Neural crest cell (in vitro differentiated cells): ENCODE results near the gene ZDHHC24. TPM values are rescaled to one million over a fixed set of nuclear protein-coding genes. Genes with fewer than 3 reads are reported as not detected.
A peak's percentile ranks its signal among the peaks of the same experiment; 100 is the strongest.

Experiments
- DNase-seq: peaks from one replicate; pipeline ENCODE4 v3.0.0; 2021; ENCODE audit warnings: low read depth, mixed read lengths, low spot score
- H3K27ac Mint-ChIP-seq: one replicate; pipeline ENCODE4 v1.8.0; 2021; ENCODE audit warnings: mild to moderate bottlenecking, mixed read lengths; ENCODE audit not compliant: unreplicated experiment
- H3K27me3 Mint-ChIP-seq: 2 replicates; pipeline ENCODE4 v1.8.0; 2021; ENCODE audit warnings: low read depth, mild to moderate bottlenecking, mixed read lengths
- H3K36me3 Mint-ChIP-seq: 2 replicates; pipeline ENCODE4 v1.8.0; 2021; ENCODE audit warnings: low read depth, mild to moderate bottlenecking, mixed read lengths
- H3K4me1 Mint-ChIP-seq: 2 replicates; pipeline ENCODE4 v1.8.0; 2021; ENCODE audit warnings: mixed read lengths
- H3K4me3 Mint-ChIP-seq: one replicate; pipeline ENCODE4 v1.8.0; 2021; ENCODE audit warnings: mild to moderate bottlenecking, mixed read lengths
- H3K9me3 Mint-ChIP-seq: 2 replicates; pipeline ENCODE4 v1.8.0; 2021; ENCODE audit warnings: mixed read lengths
- total RNA-seq: library from RNA; stranded (reverse); gene quantifications from 2 replicates; pipeline ENCODE4 v1.2.1, GENCODE V29; 2021
- TF ChIP-seq, protein P1 (sequence below): fragments of 200-600 bp; sonication (generic); conservative IDR thresholded peaks from 2 replicates; pipeline ENCODE4 v1.5.0; 2021; ENCODE audit warnings: antibody characterized with exemption, mild to moderate bottlenecking

ZDHHC24 gene
- total RNA-seq, 1 donor from 2014 or later, result 7.7 TPM

DNA sequence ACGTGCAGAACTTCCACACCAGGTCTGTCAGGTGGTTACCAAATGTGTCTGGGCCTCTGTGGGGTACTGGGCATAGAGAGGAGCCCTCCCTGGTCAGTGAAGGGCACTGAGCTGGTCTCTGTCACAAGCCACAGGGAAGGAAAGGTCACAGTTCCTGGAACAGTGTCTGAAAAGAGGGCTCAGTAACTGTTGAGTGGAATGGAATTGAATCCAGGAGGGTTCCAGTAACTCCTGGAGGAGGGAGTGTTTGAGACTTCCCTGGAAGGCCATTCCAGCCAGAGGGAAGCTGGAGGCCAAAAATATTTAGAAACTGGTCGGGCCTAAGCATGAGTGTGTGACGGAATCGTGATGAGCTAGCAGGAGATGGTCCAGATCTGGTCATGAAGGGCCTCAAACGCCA lies 8.8 kb upstream of the ZDHHC24 start:
- H3K4me3 Mint-ChIP-seq, result no peak overlapping the region

DNA sequence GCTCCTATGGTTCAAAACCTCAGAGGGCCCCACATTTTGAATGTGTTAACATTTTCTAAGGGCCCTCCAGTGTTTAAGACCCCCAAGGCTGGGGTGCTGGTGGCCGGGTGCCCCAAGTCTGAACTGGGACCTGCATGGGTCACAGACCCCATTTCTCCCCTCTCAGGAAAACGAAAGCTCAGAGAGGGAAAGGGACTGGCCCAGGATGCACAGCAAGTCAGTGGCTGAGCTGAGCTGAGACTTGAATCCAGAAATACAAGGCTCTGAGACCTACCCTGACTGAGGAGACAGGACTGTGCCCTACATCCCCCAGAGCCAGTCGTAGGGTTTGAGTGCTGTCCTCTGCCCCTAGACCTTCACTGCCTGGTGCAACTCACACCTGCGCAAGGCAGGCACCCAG lies 5.0 kb upstream of the ZDHHC24 start:
- Mint-ChIP-seq H3K36me3 (no peaks in the 10 kb centered on the region), H3K27me3 (peaks cover 20% of the 10 kb centered on the region), H3K4me3 (no peak overlapping the region), H3K9me3 (no peaks in the 10 kb centered on the region), H3K27ac (no peak overlapping the region), H3K4me1 (peaks cover 10% of the 10 kb centered on the region)
- DNase-seq, result no peak
- TF ChIP-seq, protein P1, sequence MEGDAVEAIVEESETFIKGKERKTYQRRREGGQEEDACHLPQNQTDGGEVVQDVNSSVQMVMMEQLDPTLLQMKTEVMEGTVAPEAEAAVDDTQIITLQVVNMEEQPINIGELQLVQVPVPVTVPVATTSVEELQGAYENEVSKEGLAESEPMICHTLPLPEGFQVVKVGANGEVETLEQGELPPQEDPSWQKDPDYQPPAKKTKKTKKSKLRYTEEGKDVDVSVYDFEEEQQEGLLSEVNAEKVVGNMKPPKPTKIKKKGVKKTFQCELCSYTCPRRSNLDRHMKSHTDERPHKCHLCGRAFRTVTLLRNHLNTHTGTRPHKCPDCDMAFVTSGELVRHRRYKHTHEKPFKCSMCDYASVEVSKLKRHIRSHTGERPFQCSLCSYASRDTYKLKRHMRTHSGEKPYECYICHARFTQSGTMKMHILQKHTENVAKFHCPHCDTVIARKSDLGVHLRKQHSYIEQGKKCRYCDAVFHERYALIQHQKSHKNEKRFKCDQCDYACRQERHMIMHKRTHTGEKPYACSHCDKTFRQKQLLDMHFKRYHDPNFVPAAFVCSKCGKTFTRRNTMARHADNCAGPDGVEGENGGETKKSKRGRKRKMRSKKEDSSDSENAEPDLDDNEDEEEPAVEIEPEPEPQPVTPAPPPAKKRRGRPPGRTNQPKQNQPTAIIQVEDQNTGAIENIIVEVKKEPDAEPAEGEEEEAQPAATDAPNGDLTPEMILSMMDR, result no peak

More for the DNA sequence above, 8.8 kb upstream of the ZDHHC24 start:
- no peak overlapping the region for H3K27ac Mint-ChIP-seq
- H3K36me3 Mint-ChIP-seq, result no peaks in the 10 kb centered on the region
- no peaks in the 10 kb centered on the region for H3K4me1 Mint-ChIP-seq
- no peaks in the 10 kb centered on the region for H3K27me3 Mint-ChIP-seq
- TF ChIP-seq, protein P1, result no peak
- no peaks in the 10 kb centered on the region for H3K9me3 Mint-ChIP-seq
- DNase-seq, result no peak

DNA sequence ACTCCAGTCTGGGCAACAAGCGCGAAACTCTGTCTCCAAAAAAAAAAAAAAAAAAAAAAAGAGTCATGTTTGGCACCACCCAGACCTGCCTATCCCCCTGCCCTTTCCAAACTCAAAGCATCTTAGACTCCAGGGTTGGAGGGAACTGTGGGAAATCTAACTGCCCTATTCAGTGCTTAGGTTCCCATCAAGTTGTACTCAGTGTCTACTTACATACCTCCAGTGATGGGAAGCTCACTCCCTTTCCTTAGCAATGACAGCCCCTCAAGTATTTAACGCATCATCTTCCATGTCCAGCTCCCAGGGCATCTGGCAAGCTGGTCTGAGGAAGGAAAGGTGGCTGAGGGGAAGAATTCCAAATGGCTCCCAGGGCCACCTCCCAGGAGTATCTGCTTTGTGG lies 3.8 kb upstream of the ZDHHC24 start:
- H3K27me3 Mint-ChIP-seq, result peaks cover 20% of the 10 kb centered on the region
- H3K4me3 Mint-ChIP-seq, result peak overlapping the region; percentile 19
- TF ChIP-seq, protein P1, result no peak
- H3K27ac Mint-ChIP-seq, result no peak overlapping the region
- DNase-seq, result no peak
- no peaks in the 10 kb centered on the region for H3K36me3 Mint-ChIP-seq
- peaks cover 15% of the 10 kb centered on the region for H3K4me1 Mint-ChIP-seq
- H3K9me3 Mint-ChIP-seq, result no peaks in the 10 kb centered on the region

DNA sequence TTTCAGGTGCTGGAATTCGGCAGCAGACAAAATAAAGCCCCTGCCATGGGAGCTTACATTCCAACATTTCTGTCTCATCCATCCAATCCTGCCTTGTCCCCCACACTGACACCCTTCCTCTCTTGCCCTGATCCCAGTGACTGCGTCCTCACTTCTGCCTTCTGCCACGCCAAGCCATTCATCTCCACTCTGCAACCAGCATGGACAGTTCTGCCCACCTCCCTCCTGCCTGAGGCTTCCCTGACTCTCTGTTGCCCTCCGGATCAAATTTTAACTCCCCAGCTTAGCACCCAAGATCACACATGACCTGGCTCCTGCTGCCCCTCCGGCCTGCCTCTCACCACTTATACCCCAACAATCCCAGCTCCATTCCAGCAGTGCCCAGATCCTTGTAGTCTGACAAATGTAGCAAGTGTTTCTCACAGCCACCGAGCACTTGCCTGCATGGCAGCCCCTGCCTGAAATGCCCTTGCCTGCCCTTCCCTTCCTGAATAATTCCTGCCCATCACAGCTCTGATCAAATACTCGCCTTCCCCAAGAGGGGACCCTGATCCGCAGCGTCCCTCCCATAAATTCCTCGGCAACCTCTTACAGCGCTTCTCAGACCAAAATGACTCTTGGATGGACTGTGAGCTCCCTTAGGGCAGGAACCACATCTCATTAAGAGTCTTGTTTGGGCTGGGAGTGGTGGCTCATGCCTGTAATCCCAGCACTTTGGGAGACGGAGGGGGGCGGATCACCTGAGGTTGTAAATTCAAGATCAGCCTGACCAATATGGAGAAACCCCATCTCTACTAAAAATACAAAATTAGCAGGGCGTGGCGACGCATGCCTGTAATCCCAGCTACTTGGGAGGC lies 3.2 kb upstream of the ZDHHC24 start:
- H3K4me3 Mint-ChIP-seq, result peak overlapping the region; percentile 56
- no peaks in the 10 kb centered on the region for H3K9me3 Mint-ChIP-seq
- TF ChIP-seq, protein P1, result no peak
- H3K27me3 Mint-ChIP-seq, result peaks cover 20% of the 10 kb centered on the region
- H3K4me1 Mint-ChIP-seq, result peaks cover 20% of the 10 kb centered on the region
- H3K27ac Mint-ChIP-seq, result peak overlapping the region; percentile 6
- no peaks in the 10 kb centered on the region for H3K36me3 Mint-ChIP-seq
- DNase-seq, result no peak

- Mint-ChIP-seq H3K36me3 (no peaks in the 10 kb centered on the region), H3K27me3 (peaks cover 20% of the 10 kb centered on the region), H3K9me3 (no peaks in the 10 kb centered on the region), H3K27ac (no peak overlapping the region), H3K4me1 (peaks cover 25% of the 10 kb centered on the region), H3K4me3 (peak overlapping the region; percentile 56)
- DNase-seq, result no peak
- TF ChIP-seq, protein P1, result no peak
Observed at GRCh38 chr11:66548041-66548440, 2.2 kb upstream of the ZDHHC24 start.
